HG02981 (cell line): ENCODE data around the gene ASS1.

ENCODE experiments used
- ATAC-seq: cut with Tn5 transposase; IDR thresholded peaks from one replicate; pipeline ENCODE4 v1.9.1; 2021; ENCODE audit warnings: mild to moderate bottlenecking, moderate library complexity; ENCODE audit not compliant: unreplicated experiment

ASS1 gene

DNA sequence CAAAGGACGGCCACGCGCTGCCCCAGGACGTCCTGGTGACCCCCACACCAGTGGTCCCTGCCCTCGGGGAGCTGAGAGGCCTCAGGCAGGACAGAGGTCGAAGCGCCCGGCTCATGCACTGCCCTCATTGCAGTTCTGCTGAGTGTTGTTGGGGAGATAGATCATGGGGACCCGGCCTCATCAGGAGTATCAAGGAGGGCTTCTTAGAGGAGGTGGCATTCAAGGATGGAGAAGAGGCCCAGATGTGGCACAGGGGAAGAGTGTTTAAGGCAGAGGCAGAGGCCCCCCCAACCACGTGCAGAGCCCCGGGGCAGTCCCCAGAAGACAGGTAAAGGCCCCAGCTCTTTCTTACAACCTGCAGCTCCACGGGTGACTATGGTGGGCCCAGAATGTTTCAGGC is 26.2 kb downstream of the ASS1 start:
- ATAC-seq: no peak

- ATAC-seq: no peak
Observed at GRCh38 chr9:130471411-130472183, 26.8 kb downstream of the ASS1 start.

DNA sequence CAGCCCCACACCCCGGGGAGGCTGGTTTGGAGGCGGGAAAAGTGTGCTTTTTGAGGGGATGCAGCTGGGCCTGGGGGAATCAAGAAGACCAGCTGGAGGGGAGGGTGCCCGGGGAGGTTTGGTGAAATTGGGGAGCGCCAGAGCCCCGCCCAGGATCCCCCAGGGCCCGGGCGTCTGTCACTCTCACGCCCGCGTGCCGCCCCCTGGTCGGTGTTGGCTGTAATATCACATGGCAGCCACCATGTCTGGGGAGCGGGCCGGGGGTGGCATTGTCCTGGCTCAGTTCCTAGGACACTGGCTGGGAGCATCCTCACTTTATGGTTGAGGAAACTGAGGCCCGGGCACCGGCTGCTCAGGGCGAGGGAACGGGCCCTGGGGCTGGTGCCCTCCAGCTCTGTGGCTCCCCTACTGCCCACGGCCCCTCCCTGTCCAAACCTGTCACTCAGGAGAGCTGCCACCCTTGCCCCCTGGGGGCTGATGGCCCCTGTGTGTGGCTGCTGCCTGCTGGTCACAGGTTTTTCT is 27.5 kb downstream of the ASS1 start:
- no peak for ATAC-seq

- ATAC-seq: no peak
Observed at GRCh38 chr9:130473009-130473408, 28.2 kb downstream of the ASS1 start.

- no peak for ATAC-seq
Observed at GRCh38 chr9:130473566-130473965, 28.8 kb downstream of the ASS1 start.

DNA sequence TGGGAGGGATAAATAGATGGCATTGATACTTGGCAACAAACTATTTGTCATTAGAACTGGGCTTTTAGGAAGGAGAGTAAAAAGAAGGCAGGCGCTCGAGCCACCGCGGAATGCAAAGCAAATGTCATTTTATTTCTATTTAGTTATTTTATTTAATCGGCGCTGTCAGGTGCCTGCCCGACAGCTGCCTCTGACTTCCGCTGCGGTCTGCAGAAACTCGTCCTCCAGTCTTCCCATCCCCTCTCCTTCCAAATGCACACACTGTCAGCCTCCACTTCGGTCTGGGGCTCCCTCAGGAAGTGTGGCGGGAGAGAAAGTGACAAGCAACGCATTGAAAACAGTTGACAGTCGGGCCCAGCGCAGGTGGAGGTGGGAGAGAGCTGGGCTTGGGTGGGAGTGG is 29.3 kb downstream of the ASS1 start:
- ATAC-seq: no peak

- ATAC-seq: no peak
Observed at GRCh38 chr9:130476151-130476730, 31.5 kb downstream of the ASS1 start.

GRCh38 chr9:130477564-130477963 is 32.8 kb downstream of the ASS1 start:
- no peak for ATAC-seq

DNA sequence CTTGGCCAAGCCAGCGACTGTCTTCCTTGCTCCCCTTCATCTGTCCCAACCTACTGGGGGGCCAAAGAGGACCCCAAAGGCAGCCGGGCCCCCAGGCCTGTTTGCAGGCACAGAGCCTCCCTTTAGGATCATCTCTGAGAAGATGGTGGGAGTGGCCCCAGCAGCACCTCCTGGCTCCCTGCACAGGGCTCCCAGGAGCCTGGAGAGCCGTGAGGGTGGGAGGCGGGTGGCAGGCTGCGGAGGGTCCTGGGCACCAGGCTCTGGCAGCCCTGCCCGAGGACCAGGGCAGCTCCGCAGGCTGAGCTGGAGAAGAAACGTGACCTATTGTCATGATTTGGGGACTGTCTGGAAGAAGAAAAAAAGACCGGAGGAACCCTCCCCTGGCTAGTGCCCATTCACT is 33.4 kb downstream of the ASS1 start:
- no peak for ATAC-seq

- ATAC-seq: no peak
Observed at GRCh38 chr9:130478736-130479575, 34.2 kb downstream of the ASS1 start.

- no peak for ATAC-seq
Observed at GRCh38 chr9:130479587-130479986, 34.8 kb downstream of the ASS1 start.

GRCh38 chr9:130480673-130481072 is 35.9 kb downstream of the ASS1 start:
- no peak for ATAC-seq

DNA sequence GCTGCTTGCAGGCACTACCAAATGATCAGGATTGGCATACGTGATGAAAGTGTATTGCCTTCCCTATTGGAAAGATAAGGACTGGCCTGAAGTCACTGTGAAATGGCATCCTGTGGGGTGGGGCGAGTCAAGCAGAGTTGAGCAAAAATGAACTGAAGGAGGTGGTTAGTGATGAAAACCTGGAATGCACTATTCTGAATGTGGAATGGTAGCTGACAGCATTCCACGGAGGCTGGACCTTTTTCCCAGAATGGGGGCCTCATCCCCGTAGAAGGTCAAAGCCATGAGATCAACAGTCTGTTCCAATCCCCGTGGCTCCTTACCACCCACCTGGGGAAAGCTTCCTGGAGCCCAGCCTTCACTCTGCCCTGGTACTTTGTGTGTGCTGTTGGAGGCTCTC is 37.7 kb downstream of the ASS1 start:
- no peak for ATAC-seq

DNA sequence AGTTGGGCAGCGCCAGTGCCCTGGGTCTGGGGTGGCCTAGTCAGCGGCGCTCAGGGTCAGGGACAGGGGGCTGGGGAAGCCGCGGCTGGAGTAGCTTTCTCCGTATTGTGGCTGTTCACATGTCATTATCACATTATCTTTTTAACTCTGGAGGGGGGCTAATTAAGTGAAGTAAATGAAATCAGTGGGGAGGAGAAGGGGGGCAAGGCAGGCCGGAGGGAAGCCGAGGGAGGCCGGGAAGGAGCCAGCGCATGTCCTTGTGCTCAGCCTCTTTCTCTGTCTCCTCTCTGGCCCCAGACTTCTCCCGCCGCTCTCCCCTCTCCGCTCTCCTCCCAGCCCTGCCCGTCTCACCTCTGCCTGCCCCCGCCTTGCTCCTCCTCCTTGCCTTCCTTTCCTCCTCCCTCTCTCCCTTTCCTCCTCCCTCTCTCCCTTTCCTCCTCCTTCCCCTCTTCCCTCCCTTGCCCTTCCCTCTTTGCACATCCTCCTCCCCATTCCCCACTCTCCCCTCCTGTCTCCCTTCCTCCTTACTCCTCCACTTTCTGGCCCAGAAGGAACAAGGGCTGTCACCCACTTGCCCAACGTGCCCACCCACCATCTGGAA is 38.7 kb downstream of the ASS1 start:
- ATAC-seq: no peak

- ATAC-seq: no peak
Observed at GRCh38 chr9:130484362-130485072, 39.8 kb downstream of the ASS1 start.

- no peak for ATAC-seq
Observed at GRCh38 chr9:130486103-130486502, 41.3 kb downstream of the ASS1 start.

DNA sequence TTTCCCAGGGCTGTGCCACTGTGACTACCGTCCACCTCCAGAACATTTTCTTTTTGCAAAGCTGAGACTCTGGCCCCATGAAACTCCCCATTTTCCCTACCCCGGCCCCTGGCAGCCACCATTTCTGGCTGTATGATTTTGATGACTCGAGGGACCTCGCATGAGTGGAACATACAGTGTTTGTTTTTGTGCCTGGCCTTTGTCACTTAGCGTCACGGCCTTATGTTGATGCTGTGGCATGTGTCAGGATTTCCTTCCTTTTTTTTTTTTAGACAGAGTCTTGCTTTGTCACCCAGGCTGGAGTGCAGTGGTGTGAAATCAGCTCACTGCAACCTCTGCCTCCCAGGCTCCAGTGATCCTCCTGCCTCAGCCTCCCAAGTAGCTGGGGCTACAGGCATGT is 42.7 kb downstream of the ASS1 start:
- no peak for ATAC-seq

DNA sequence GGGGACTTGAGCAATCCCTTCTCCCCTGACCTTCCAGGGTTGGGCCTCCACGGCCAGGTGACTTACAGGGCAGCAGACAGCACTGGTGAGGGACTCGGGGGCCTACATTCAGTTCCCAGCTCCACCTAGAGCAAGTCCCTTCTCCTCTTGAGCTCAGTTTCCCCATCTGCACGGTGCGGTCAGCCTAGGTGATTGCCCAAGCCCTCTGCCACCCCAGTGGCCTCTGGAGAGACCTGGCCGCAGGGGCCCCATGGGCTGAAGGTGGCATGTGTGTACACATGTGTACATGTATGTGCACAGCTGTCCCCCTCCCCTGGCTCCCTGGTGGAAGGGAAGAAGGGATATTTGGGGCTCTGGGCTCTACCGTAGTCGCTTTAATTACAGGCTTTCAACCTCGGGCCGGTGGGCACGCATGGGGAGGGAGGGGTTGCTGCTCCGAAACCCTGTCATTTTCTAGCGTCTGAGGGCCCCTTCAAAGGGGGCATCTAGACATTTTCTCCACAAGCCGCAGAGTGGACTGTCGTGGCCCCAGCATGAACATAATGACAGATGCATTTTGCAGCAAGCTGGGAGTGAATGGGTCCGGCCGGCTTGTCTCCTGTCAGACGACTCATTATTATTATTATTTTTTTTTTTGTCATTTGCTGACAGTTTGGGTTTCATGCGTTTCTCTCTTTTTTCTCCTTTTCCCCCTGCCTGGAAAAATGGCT is 44.0 kb downstream of the ASS1 start:
- ATAC-seq: no peak

DNA sequence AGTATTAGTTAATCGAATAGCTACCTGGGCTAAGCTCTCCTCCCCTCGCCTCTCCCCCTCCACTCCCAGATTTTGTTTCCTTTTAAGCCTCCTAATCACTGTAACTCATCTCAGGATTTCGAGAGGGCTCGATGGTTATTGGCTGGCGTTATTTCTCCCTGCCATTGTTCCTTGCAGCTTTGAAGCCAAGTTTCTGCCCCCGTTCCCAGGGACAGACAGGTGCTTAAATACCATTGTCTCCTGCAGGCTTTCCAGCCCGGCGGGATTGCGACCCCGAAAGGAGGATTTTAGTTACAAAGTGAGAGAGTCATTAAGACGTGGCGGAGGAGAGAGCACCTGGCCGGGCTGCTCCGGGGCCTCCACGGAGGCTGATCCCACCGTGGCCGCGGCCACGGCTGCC is 46.2 kb downstream of the ASS1 start:
- ATAC-seq: no peak
